ENCODE measurements around the gene ZFPL1.
A peak's percentile ranks its signal among the peaks of the same experiment; 100 is the strongest.

ZFPL1 gene

DNA sequence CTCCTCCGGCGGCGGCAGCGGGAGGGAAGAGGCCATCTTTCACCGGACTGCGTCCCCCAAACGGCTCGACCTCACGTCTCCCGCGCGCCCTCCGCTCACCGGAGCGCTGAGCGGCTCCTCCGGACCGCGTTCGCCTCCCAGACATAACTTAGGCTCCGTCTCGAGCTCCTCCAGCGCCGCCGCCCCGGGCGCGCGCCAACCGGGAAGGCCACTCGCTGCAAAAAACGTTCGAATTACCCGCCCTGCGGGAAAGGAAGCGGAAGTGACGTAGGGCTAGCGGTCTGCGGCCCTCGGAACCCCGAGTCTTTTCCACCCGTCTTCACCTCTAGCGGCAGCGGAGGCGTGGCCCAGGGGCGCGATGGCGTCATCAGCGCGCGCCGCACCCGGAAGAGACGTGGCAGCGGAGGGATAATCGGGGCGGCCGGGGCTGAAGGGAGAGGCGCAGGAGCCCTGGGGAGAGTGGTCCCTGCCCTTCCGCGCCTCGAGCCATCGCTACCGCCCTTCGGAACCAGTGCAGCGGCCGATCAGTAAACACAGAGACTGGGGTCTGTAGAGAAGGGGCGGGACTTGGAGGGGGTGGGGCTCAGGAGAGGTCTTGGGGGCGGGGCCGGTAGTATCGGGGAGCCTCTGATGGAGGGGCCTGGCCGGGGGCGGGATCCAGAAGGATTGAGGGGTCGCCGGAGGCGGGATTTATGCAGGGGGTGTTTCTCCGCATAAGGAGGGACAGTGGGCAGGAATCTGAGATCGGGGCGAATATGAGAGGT lies at the start of gene ZFPL1, which contains the start of gene CDCA5:
Gene ZFPL1 (plus strand): TSS at position 389 of the 764 bp plus-strand sequence. CDS start 477 bp downstream, outside the sequence.
Gene CDCA5 (minus strand): TSS at position 207 of the 764 bp plus-strand sequence. CDS start 62 bp downstream, at position 145.
- DNase-seq: peak; percentile 71 to 97 (median 92)

GRCh38 chr11:65034423-65034822 lies 49.6 kb upstream of the ZFPL1 start:
- no peak for DNase-seq

DNA sequence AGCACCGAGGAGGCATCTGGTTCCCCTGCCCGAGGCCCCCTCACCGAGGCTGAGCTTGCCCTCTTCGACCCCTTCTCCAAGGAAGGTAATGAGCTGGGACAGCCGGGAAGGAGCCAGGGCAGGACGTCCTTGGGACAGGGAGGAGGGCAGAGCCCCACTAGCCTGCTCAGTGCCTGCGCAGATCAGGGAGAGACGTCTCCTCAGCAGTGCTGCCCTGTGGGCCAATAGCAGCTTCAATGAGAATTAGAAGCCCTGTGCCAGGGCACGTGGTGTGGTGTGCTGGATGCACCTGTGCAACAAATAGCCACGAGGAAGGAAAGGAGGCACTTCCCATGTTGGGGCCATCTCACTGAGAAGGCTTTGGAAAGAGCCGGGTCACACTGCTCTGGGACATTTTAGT lies 48.4 kb upstream of the ZFPL1 start:
- DNase-seq: no peak

DNA sequence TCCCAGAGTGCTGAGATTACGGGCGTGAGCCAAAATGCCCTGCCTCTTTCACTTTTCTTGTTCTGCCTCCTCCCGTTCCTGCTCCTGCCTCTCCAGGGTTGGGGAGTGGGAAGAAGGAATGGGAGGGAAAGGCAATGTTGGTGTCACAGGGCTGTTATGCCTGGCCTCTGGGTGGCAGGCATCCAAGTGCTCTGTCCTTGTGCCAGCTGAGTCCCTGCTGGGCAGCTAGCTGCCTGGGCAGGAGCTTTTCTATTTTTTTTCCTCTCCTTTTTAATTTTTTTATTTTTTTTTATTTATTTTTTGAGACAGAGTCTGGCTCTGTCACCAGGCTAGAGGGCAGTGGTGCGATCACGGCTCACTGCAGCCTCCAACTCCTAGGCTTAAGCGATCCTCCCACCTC lies 47.1 kb upstream of the ZFPL1 start:
- DNase-seq: peak in 52 of 58 donors; percentile 2 to 82 (median 44)

DNA sequence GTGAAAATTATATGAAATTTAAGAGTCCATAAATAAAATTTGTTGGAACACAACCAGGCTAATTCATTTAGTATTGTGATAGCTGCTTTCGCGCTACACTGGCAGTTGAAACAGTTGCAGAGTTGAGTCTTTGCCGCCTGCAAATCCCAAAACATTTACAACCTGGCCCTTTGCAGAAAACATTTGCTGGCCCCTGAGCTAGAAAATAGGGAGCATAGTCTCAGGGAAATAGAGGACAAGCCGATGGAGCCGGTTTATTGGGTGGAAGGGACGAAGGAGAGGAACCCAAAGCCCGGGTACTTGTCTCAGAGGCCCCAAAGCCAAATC lies 43.5 kb upstream of the ZFPL1 start:
- no peak for DNase-seq

- DNase-seq: peak; percentile 48 to 99 (median 87)
Measured at GRCh38 chr11:65040847-65041622, 43.0 kb upstream of the ZFPL1 start, which contains the start of gene SAC3D1. SAC3D1 (plus strand) TSS chr11:65041210; CDS start chr11:65041293, 83 bp downstream.

- DNase-seq: no peak
Measured at GRCh38 chr11:65042891-65043290, 41.1 kb upstream of the ZFPL1 start.

DNA sequence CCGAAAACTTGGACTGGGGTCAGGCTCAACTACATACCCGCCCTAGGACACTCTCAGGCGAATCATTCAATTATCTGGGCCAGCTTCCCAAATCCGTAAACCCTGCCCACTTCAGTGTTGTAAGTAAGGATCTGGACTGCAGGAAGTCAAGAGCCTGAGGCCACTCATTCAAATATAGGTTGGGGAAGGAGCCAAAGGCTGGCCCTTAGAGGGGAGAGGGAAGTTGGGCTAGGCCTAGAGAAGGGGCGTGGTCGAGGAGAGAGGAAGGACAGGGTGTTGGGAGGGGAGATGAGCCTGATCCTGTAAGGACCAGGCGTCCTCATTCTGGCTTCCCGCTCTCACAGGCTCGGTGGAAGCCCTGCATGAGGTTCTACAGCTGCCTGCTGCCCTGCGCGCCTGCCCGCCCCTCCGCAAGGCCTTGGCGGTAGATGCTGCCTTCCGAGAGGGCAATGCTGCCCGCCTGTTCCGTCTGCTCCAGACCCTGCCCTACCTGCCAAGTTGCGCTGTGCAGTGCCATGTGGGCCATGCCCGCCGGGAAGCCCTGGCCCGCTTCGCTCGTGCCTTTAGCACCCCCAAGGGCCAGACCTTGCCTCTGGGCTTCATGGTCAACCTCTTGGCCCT lies 40.0 kb upstream of the ZFPL1 start:
- peak in 11 of 58 donors; percentile 2 to 23 (median 9) for DNase-seq

GRCh38 chr11:65045061-65045460 lies 39.0 kb upstream of the ZFPL1 start:
- DNase-seq: no peak

DNA sequence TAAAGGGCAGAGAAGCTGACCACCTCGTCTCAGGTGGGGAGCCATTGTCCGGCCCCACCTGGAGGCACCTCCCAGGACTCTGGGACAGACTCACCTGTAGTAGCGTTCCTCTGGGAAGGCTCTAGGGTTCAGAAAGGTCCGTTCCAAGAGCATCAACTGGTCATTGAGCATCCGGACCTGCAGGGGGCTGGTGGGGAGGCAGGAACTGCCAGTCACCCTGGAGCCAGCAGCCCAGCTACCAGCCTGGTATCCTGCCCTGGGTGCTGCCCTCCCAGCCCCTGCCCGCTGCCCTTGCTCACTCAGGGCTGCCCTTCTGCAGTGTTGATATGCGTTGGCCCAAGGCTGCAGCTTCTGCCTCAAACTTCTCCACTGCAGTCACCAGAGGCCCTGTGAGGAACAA lies 38.3 kb upstream of the ZFPL1 start:
- no peak for DNase-seq

- DNase-seq: no peak
Measured at GRCh38 chr11:65047581-65048422, 36.2 kb upstream of the ZFPL1 start.

DNA sequence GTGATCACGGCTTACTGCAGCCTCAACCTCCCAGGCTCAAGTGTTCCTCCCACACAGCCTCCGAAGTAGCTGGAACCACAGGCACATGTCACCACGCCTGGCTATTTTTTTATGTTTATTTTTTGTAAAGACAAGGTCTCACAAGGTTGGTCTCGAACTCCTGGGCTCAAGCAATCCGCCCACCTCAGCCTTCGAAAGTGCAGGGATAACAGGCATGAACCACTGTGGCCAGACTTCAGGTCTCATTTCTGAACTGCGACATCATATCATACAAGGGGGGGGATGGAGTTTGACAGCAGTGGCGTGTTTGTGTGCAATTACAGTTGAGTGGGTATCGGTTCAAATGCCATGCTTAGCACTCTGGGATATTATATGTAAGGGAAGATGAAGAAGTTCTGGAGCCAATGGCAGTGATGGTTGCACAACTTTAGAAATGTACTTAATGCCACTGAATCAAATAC lies 32.6 kb upstream of the ZFPL1 start:
- DNase-seq: no peak

DNA sequence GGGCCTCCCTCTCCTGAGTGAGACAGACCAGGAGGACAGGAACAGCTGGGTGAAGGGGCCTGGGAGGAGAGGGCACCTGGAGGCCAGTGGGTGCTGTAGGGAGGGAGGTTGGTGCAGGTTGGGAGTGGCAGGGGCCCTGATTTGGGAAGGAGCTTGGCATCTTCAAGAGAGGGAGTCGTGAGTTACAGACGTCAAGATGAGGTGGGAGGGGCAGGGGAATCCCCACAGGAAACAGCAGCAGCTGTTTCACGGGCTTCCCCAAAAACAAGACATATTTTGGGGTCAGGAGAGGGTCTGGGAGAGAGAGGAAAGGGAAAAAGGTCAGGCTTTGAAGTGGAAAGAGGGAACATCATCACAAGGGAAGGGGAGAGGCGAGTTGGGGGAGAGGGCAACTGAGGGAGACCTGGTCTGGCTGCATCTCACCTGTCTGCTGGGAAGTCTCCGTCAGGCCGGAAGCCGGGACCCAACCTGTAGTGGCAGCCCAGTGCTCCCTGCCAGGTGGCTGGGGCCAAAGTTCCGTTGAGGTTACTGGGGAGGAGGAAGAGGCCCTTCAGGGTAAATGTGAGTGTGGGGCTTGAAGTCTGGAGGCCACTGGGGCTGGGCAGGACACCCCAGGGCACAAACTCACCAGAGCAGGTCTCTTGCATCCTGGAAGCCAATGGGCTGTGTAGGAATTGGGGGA lies 30.1 kb upstream of the ZFPL1 start:
- no peak for DNase-seq

- no peak for DNase-seq
Measured at GRCh38 chr11:65055538-65055937, 28.5 kb upstream of the ZFPL1 start.

DNA sequence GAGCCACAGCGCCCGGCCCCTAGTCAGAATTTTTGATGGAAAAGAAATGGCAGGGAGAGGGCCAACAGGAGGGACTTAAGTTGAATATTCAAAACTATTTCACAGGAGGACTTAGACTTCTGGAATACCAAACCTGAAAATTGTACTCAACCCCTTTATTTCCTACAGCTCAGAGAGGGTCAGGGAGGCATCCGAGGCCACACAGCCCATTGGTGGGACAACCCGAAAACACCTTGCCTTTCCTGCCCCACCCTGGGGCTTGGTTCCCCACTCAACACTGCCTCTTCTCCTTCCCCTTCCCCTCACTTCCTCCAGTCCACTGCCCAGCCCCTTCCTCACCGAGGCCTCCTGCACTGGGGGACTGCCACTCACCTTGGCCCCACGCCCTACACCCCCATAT lies 27.0 kb upstream of the ZFPL1 start:
- DNase-seq: no peak

- DNase-seq: no peak
Measured at GRCh38 chr11:65057526-65057925, 26.5 kb upstream of the ZFPL1 start.

GRCh38 chr11:65058012-65058411 lies 26.0 kb upstream of the ZFPL1 start:
- DNase-seq: no peak

- no peak for DNase-seq
Measured at GRCh38 chr11:65058419-65059054, 25.5 kb upstream of the ZFPL1 start, which contains the start of gene NAALADL1. NAALADL1 (minus strand) TSS chr11:65058553; CDS start chr11:65058521, 32 bp downstream.

DNA sequence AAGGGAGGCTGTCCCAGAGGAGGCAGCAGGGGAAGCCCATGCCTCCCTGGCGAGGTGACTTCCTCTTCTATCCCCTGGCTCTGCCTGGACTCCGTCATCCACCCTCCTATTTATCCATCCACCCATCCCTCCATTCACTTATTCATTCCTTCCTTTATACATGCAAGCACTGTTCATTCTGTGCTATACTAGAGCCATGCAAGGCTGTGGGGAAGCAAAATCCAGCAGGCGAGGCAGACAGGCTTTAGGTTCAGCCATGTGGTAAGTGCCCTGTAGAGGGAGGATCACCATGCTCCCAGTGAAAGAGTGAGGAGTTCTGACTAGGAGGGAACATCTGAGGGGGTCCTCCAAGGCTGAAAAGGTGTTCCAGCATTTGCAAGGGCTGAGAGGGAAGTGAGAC lies 24.5 kb upstream of the ZFPL1 start:
- DNase-seq: no peak

Data from anterior cingulate cortex (tissue), 58 donors.